GM12878 (cell line): ENCODE measurements around the gene CRYBB2. TPM values are rescaled to one million over a fixed set of nuclear protein-coding genes. Genes with fewer than 3 reads are reported as not detected.

ENCODE experiments used
- ATAC-seq: fragments of 200-7000 bp; cut with Tn5 transposase; 3 replicates; pipeline ENCODE4 v1.9.1; 2020; ENCODE audit warnings: mild to moderate bottlenecking, moderate library complexity
- BruUV-seq: library from RNA; stranded (reverse); fragments of 400-500 nt; replicated peaks from 2 replicates; lab custom pipeline; 2021; lab: Mats Ljungman, UMichigan
- CTCF ChIA-PET: fragments of 300-600 bp; sonication (Branson Sonifier 250); formaldehyde crosslinking; extraction: SDS; loops from one replicate; lab custom pipeline; 2021; ENCODE audit warnings: inconsistent platforms; lab: Yijun Ruan, JAX
- POLR2A ChIA-PET: fragments of 350-600 bp; formaldehyde crosslinking; extraction: SDS; loops from one replicate; lab custom pipeline; 2021; ENCODE audit warnings: inconsistent platforms; lab: Charles Lee
- RAD21 ChIA-PET: fragments of 300-600 bp; sonication (Branson Sonifier 250); formaldehyde crosslinking; loops from one replicate; lab custom pipeline; 2023; ENCODE audit warnings: antibody characterized with exemption; ENCODE audit not compliant: unreplicated experiment; lab: Charles Lee
- SMC1A ChIA-PET: fragments of 300-600 bp; sonication (Branson Sonifier 250); formaldehyde crosslinking; loops from one replicate; lab custom pipeline; 2023; ENCODE audit not compliant: unreplicated experiment, uncharacterized antibody; lab: Charles Lee
- DNase-seq: peaks from one replicate; pipeline ENCODE4 v3.0.0-alpha.2; 2011; ENCODE audit warnings: low read depth, low spot score
- FAIRE-seq: peaks from 3 replicates; lab custom pipeline; 2011; peaks lifted over from hg19 to GRCh38; lab: Jason Lieb, UNC
- H2AFZ ChIP-seq: 2 replicates; pipeline ENCODE4 v1.6.0; 2011; ENCODE audit warnings: low read depth, low read length, control low read depth; ENCODE audit not compliant: control insufficient read depth
- H3K27ac ChIP-seq: 2 replicates; pipeline ENCODE4 v1.5.1; 2011; ENCODE audit warnings: control low read depth; ENCODE audit not compliant: control insufficient read depth, insufficient read depth
- H3K27me3 ChIP-seq, 2 experiments: replicated peaks in 1 of 2; 2 replicates each; pipeline versions ENCODE4 v1.6.0 to v1.6.1; 2011; ENCODE audit warnings: low read length in 1 of 2; ENCODE audit not compliant: control insufficient read depth in 2 of 2, insufficient read depth in 2 of 2
- H3K36me3 ChIP-seq, 2 experiments: 2 replicates each; pipeline ENCODE4 v1.5.1; 2011; ENCODE audit warnings: low read length in 1 of 2; ENCODE audit not compliant: control insufficient read depth in 2 of 2, insufficient read depth in 2 of 2
- H3K4me1 ChIP-seq: 2 replicates; pipeline ENCODE4 v1.6.1; 2011; ENCODE audit warnings: mild to moderate bottlenecking, low read length, moderate library complexity, mixed read lengths; ENCODE audit not compliant: control insufficient read depth, insufficient read depth
- H3K4me2 ChIP-seq: 2 replicates; pipeline ENCODE4 v1.6.0; 2011; ENCODE audit warnings: control low read depth; ENCODE audit not compliant: control insufficient read depth, insufficient read depth
- H3K4me3 ChIP-seq: fragments of 200-600 bp; sonication (generic); 2 replicates; pipeline ENCODE4 v1.5.1; 2016
- H3K79me2 ChIP-seq: 2 replicates; pipeline ENCODE4 v1.6.0; 2011; ENCODE audit warnings: low read length; ENCODE audit not compliant: control insufficient read depth, insufficient read depth
- H3K9ac ChIP-seq: 2 replicates; pipeline ENCODE4 v1.8.0; 2011; ENCODE audit warnings: low read length, control low read depth, mixed read lengths; ENCODE audit not compliant: control insufficient read depth, insufficient read depth
- H3K9me3 ChIP-seq: replicated peaks from 3 replicates; pipeline ENCODE4 v1.5.1; 2011; ENCODE audit warnings: mild to moderate bottlenecking, low read length; ENCODE audit not compliant: control insufficient read depth, insufficient read depth
- H4K20me1 ChIP-seq: 2 replicates; pipeline ENCODE4 v1.6.0; 2011; ENCODE audit not compliant: control insufficient read depth, insufficient read depth
- BMI1 ChIP-seq: fragments of 450-650 bp; IDR thresholded peaks from 2 replicates; pipeline ENCODE4 v1.6.1; 2016; ENCODE audit warnings: mild to moderate bottlenecking, moderate library complexity, borderline replicate concordance
- CHD1 ChIP-seq: IDR thresholded peaks from 2 replicates; pipeline ENCODE4 v1.6.1; 2012; ENCODE audit warnings: low read depth, low read length, improper control_type of control experiment
- GABPA ChIP-seq: IDR thresholded peaks from 2 replicates; pipeline ENCODE4 v1.6.1; 2014; ENCODE audit warnings: antibody characterized with exemption, low read depth, mild to moderate bottlenecking, inconsistent platforms
- MYC ChIP-seq: IDR thresholded peaks from 2 replicates; pipeline ENCODE4 v1.6.1; 2011; ENCODE audit warnings: mild to moderate bottlenecking, low read length, moderate library complexity, inconsistent platforms; ENCODE audit not compliant: insufficient read depth, insufficient replicate concordance, insufficient read length, severe bottlenecking
- RUNX3 ChIP-seq: IDR thresholded peaks from 2 replicates; pipeline ENCODE4 v1.6.1; 2012; ENCODE audit warnings: low read length, inconsistent platforms
- SREBF2 ChIP-seq: IDR thresholded peaks from 2 replicates; pipeline ENCODE4 v1.6.1; 2012; ENCODE audit warnings: mild to moderate bottlenecking, low read length
- TARDBP ChIP-seq: IDR thresholded peaks from 2 replicates; pipeline ENCODE4 v1.6.1; 2016; ENCODE audit warnings: borderline replicate concordance
- ZNF217 ChIP-seq: fragments of 450-650 bp; IDR thresholded peaks from 2 replicates; pipeline ENCODE4 v1.6.1; 2017; ENCODE audit warnings: antibody characterized with exemption, mild to moderate bottlenecking
- WGBS: methylation state at CpG from one replicate; pipeline ENCODE4 v1.1.6; 2016; ENCODE audit warnings: low lambda C conversion rate; ENCODE audit not compliant: insufficient replicate concordance, insufficient coverage; ENCODE audit errors: missing lambda C conversion rate; 5-methylcytosine and 5-hydroxymethylcytosine counted together
- in situ Hi-C: fragments of 300-500 bp; cut with MboI; formaldehyde crosslinking; loops from 9 replicates; pipeline ENCODE4 v1.14.3; 2018; ENCODE audit warnings: mixed read lengths
- intact Hi-C: fragments of 100-400 bp; cut with micrococcal nuclease; formaldehyde crosslinking; loops from one replicate; pipeline ENCODE4 v1.14.2; 2022; ENCODE audit not compliant: unreplicated experiment
- polyA plus RNA-seq, 11 experiments: library from polyadenylated mRNA; depleted of rRNA in 4 of 11; unstranded in 6 of 11; stranded (reverse) in 5 of 11; fragments of >200 nt; fragmentation: Nextera tagmentation in 4 of 11; fragmentation: Illumina TruSeq in 1 of 11; extraction: Ambion mirVana in 4 of 11; extraction: Trizol in 1 of 11; gene quantifications; 1 replicate in 1 of 11; 2 replicates in 10 of 11; pipeline versions ENCODE4 v1.2.1 to v1.2.3, GENCODE V29; 2011 to 2016; ENCODE audit warnings: inconsistent platforms in 2 of 11, missing spikeins in 2 of 11, low read depth in 1 of 11
- total RNA-seq, 4 experiments: library from RNA; depleted of rRNA in 3 of 4; stranded (reverse); fragments of >200 nt in 3 of 4; fragmentation: Illumina TruSeq in 1 of 4; extraction: Trizol in 1 of 4; gene quantifications; 2 replicates each; pipeline versions ENCODE4 v1.2.1 to v1.2.3, GENCODE V29; 2013 to 2021

Gene CRYBB2
- total and polyA plus RNA-seq, 10 of the 15 experiments (the other 5 are each of a cell fraction or from before 2014, with no cell fraction given), result not detected

GRCh38 chr22:25187469-25187868 is 32.0 kb upstream of the CRYBB2 start (continued):
- TF ChIP-seq CHD1 (no peak), TARDBP (no peak)

- Histone ChIP-seq H3K27me3 (no peaks in the 10 kb centered on the region), H3K4me3 (no peak overlapping the region)
- no peak for FAIRE-seq
- WGBS, result 29% methylated on average over 12 of the region's 12 CpGs
- TF ChIP-seq SREBF2 (no peak), BMI1 (no peak), RUNX3 (no peak), MYC (no peak), GABPA (no peak), ZNF217 (no peak)
- TF ChIP-seq, all 136 proteins: peak for 0
- Histone ChIP-seq H3K4me2 (no peak overlapping the region), H3K27ac (no peak overlapping the region), H3K36me3 (no peaks in the 10 kb centered on the region), H3K4me1 (no peaks in the 10 kb centered on the region), H4K20me1 (no peaks in the 10 kb centered on the region), H3K79me2 (no peaks in the 10 kb centered on the region), H3K9me3 (no peaks in the 10 kb centered on the region), H2AFZ (no peak overlapping the region), H3K9ac (no peak overlapping the region)
- in situ Hi-C loops (no loop called here), intact Hi-C loops (no loop called here)
- POLR2A ChIA-PET, result no interaction called here
- CTCF ChIA-PET, result interaction anchor here (3.2 kb wide), 1 partner anchor 10 kb away, joined by 10 read pairs; no protein-coding TSS in a partner anchor
- RAD21 ChIA-PET, result no interaction called here
- ATAC-seq (no peak), DNase-seq (no peak)
- no TSS peak for BruUV-seq
- SMC1A ChIA-PET, result interaction anchor here (1.5 kb wide), 1 partner anchor 8 kb away, joined by 4 read pairs; no protein-coding TSS in a partner anchor
These were observed 27.0 kb upstream of the CRYBB2 start for GRCh38 chr22:25192406-25192805.
